ENCODE data around the gene CREB3L1. TPM values are rescaled to one million over a fixed set of nuclear protein-coding genes. Genes with fewer than 3 reads are reported as not detected.

CREB3L1 gene
- total RNA-seq, 2 experiments from 2014 or later = not detected

GRCh38 chr11:46240861-46241260 lies 36.6 kb upstream of the CREB3L1 start:
- DNase-seq (no peak), ATAC-seq (no peak)
- peaks cover 48% of the 10 kb centered on the region for H3K4me1 Mint-ChIP-seq (ENCODE audit: low read depth)
- H3K27ac Mint-ChIP-seq = no peak overlapping the region
- POLR2A ChIA-PET = no interaction called here
- H3K4me3 Mint-ChIP-seq = no peak overlapping the region
- H3K27me3 Mint-ChIP-seq (ENCODE audit: low read depth) = peaks cover 25% of the 10 kb centered on the region
- H3K36me3 Mint-ChIP-seq (ENCODE audit: low read depth) = no peaks in the 10 kb centered on the region
- peaks cover 3% of the 10 kb centered on the region for H3K9me3 Mint-ChIP-seq (ENCODE audit: insufficient read depth)
- CTCF ChIA-PET = interaction anchor here (0.7 to 9.4 kb wide), 7 partner anchors 9 to 315 kb away, joined by 3 to 366 read pairs (median 15); partner anchors contain the start of gene DGKZ

GRCh38 chr11:46242041-46242951 lies 35.2 kb upstream of the CREB3L1 start:
- peak overlapping the region; percentile 84 for H3K4me3 Mint-ChIP-seq
- no peak for ATAC-seq
- no peak for DNase-seq
- POLR2A ChIA-PET = interaction anchor here (0.6 to 0.7 kb wide), 3 partner anchors 84 to 392 kb away, joined by 3 to 5 read pairs (median 3); no protein-coding TSS in a partner anchor
- H3K27ac Mint-ChIP-seq = peak overlapping the region; percentile 83
- CTCF ChIA-PET = interaction anchor here (0.7 to 9.4 kb wide), 8 partner anchors 53 to 278 kb away, joined by 3 to 366 read pairs (median 9); partner anchors contain the start of gene DGKZ
- H3K4me1 Mint-ChIP-seq (ENCODE audit: low read depth) = peaks cover 43% of the 10 kb centered on the region
- peaks cover 14% of the 10 kb centered on the region for H3K27me3 Mint-ChIP-seq (ENCODE audit: low read depth)
- H3K36me3 Mint-ChIP-seq (ENCODE audit: low read depth) = no peaks in the 10 kb centered on the region
- H3K9me3 Mint-ChIP-seq (ENCODE audit: insufficient read depth) = no peaks in the 10 kb centered on the region

- H3K36me3 Mint-ChIP-seq (ENCODE audit: low read depth) = no peaks in the 10 kb centered on the region
- ATAC-seq (peak; percentile 82), DNase-seq (peak; percentile 92)
- no peaks in the 10 kb centered on the region for H3K9me3 Mint-ChIP-seq (ENCODE audit: insufficient read depth)
- peaks cover 9% of the 10 kb centered on the region for H3K27me3 Mint-ChIP-seq (ENCODE audit: low read depth)
- peak overlapping the region; percentile 83 for H3K27ac Mint-ChIP-seq
- peaks cover 38% of the 10 kb centered on the region for H3K4me1 Mint-ChIP-seq (ENCODE audit: low read depth)
- ChIA-PET POLR2A (interaction anchor here (0.6 to 1.5 kb wide), 7 partner anchors 85 to 911 kb away, joined by 3 to 5 read pairs (median 3); no protein-coding TSS in a partner anchor), CTCF (interaction anchor here (0.7 to 9.4 kb wide), 11 partner anchors 53 to 345 kb away, joined by 3 to 366 read pairs (median 7); partner anchors contain the start of gene DGKZ)
- peak overlapping the region; percentile 84 for H3K4me3 Mint-ChIP-seq
These were observed 34.3 kb upstream of the CREB3L1 start for GRCh38 chr11:46242952-46243795.

GRCh38 chr11:46243796-46244109 lies 33.7 kb upstream of the CREB3L1 start:
- CTCF ChIA-PET = interaction anchor here (0.6 to 9.4 kb wide), 11 partner anchors 52 to 346 kb away, joined by 3 to 366 read pairs (median 7); partner anchors contain the start of gene DGKZ
- POLR2A ChIA-PET = interaction anchor here (0.7 to 1.5 kb wide), 4 partner anchors 89 to 911 kb away, joined by 3 to 4 read pairs (median 3); no protein-coding TSS in a partner anchor
- Mint-ChIP-seq H3K36me3 (ENCODE audit: low read depth) (no peaks in the 10 kb centered on the region), H3K27me3 (ENCODE audit: low read depth) (peaks cover 6% of the 10 kb centered on the region), H3K27ac (peak overlapping the region; percentile 83), H3K9me3 (ENCODE audit: insufficient read depth) (no peaks in the 10 kb centered on the region), H3K4me1 (ENCODE audit: low read depth) (peaks cover 33% of the 10 kb centered on the region), H3K4me3 (peak overlapping the region; percentile 84)
- no peak for ATAC-seq
- DNase-seq = no peak

- ChIA-PET CTCF (no interaction called here), POLR2A (no interaction called here)
- no peaks in the 10 kb centered on the region for H3K36me3 Mint-ChIP-seq (ENCODE audit: low read depth)
- no peaks in the 10 kb centered on the region for H3K27me3 Mint-ChIP-seq (ENCODE audit: low read depth)
- no peak overlapping the region for H3K27ac Mint-ChIP-seq
- no peak overlapping the region for H3K4me3 Mint-ChIP-seq
- peaks cover 22% of the 10 kb centered on the region for H3K4me1 Mint-ChIP-seq (ENCODE audit: low read depth)
- ATAC-seq (no peak), DNase-seq (no peak)
- H3K9me3 Mint-ChIP-seq (ENCODE audit: insufficient read depth) = no peaks in the 10 kb centered on the region
These were observed 30.9 kb upstream of the CREB3L1 start for GRCh38 chr11:46246521-46246920.

- POLR2A ChIA-PET = no interaction called here
- ATAC-seq (no peak), DNase-seq (no peak)
- CTCF ChIA-PET = no interaction called here
- no peak overlapping the region for H3K27ac Mint-ChIP-seq
- H3K9me3 Mint-ChIP-seq (ENCODE audit: insufficient read depth) = no peaks in the 10 kb centered on the region
- no peaks in the 10 kb centered on the region for H3K36me3 Mint-ChIP-seq (ENCODE audit: low read depth)
- peaks cover 21% of the 10 kb centered on the region for H3K4me1 Mint-ChIP-seq (ENCODE audit: low read depth)
- H3K4me3 Mint-ChIP-seq = no peak overlapping the region
- no peaks in the 10 kb centered on the region for H3K27me3 Mint-ChIP-seq (ENCODE audit: low read depth)
These were observed 30.4 kb upstream of the CREB3L1 start for GRCh38 chr11:46247090-46247489.

GRCh38 chr11:46247659-46248058 lies 29.8 kb upstream of the CREB3L1 start:
- peak; percentile 47 for DNase-seq
- no peaks in the 10 kb centered on the region for H3K9me3 Mint-ChIP-seq (ENCODE audit: insufficient read depth)
- CTCF ChIA-PET = no interaction called here
- no peak for ATAC-seq
- POLR2A ChIA-PET = no interaction called here
- H3K27me3 Mint-ChIP-seq (ENCODE audit: low read depth) = no peaks in the 10 kb centered on the region
- no peak overlapping the region for H3K4me3 Mint-ChIP-seq
- H3K4me1 Mint-ChIP-seq (ENCODE audit: low read depth) = peaks cover 15% of the 10 kb centered on the region
- no peaks in the 10 kb centered on the region for H3K36me3 Mint-ChIP-seq (ENCODE audit: low read depth)
- no peak overlapping the region for H3K27ac Mint-ChIP-seq

GRCh38 chr11:46248289-46249102 lies 29.0 kb upstream of the CREB3L1 start:
- Mint-ChIP-seq H3K4me1 (ENCODE audit: low read depth) (peaks cover 7% of the 10 kb centered on the region), H3K4me3 (no peak overlapping the region), H3K27me3 (ENCODE audit: low read depth) (no peaks in the 10 kb centered on the region), H3K27ac (no peak overlapping the region), H3K36me3 (ENCODE audit: low read depth) (no peaks in the 10 kb centered on the region), H3K9me3 (ENCODE audit: insufficient read depth) (no peaks in the 10 kb centered on the region)
- CTCF ChIA-PET = interaction anchor here (1.1 kb wide), 1 partner anchor 60 kb away, joined by 3 read pairs; no protein-coding TSS in a partner anchor
- DNase-seq (no peak), ATAC-seq (no peak)
- POLR2A ChIA-PET = no interaction called here

GRCh38 chr11:46249103-46249937 lies 28.1 kb upstream of the CREB3L1 start:
- CTCF ChIA-PET = interaction anchor here (1.1 to 2.8 kb wide), 4 partner anchors 10 to 60 kb away, joined by 3 to 11 read pairs (median 10); no protein-coding TSS in a partner anchor
- DNase-seq = no peak
- Mint-ChIP-seq H3K4me1 (ENCODE audit: low read depth) (peaks cover under 1% of the 10 kb centered on the region), H3K9me3 (ENCODE audit: insufficient read depth) (no peaks in the 10 kb centered on the region), H3K27ac (no peak overlapping the region), H3K36me3 (ENCODE audit: low read depth) (no peaks in the 10 kb centered on the region), H3K27me3 (ENCODE audit: low read depth) (no peaks in the 10 kb centered on the region), H3K4me3 (no peak overlapping the region)
- ATAC-seq = no peak
- POLR2A ChIA-PET = interaction anchor here (0.5 to 1.1 kb wide), 3 partner anchors 50 to 229 kb away, joined by 3 to 4 read pairs (median 3); no protein-coding TSS in a partner anchor

GRCh38 chr11:46249938-46250744 lies 27.3 kb upstream of the CREB3L1 start:
- ChIA-PET CTCF (interaction anchor here (2.0 to 2.8 kb wide), 3 partner anchors 11 to 59 kb away, joined by 9 to 11 read pairs (median 11); no protein-coding TSS in a partner anchor), POLR2A (interaction anchor here (0.5 to 1.1 kb wide), 3 partner anchors 49 to 513 kb away, joined by 3 to 4 read pairs (median 3); no protein-coding TSS in a partner anchor)
- no peaks in the 10 kb centered on the region for H3K27me3 Mint-ChIP-seq (ENCODE audit: low read depth)
- H3K9me3 Mint-ChIP-seq (ENCODE audit: insufficient read depth) = no peaks in the 10 kb centered on the region
- H3K27ac Mint-ChIP-seq = no peak overlapping the region
- H3K36me3 Mint-ChIP-seq (ENCODE audit: low read depth) = no peaks in the 10 kb centered on the region
- DNase-seq (no peak), ATAC-seq (no peak)
- H3K4me1 Mint-ChIP-seq (ENCODE audit: low read depth) = no peaks in the 10 kb centered on the region
- H3K4me3 Mint-ChIP-seq = no peak overlapping the region
